PC-9 (cell line): ENCODE results near the gene KCNH1. TPM values are rescaled to one million over a fixed set of nuclear protein-coding genes. Genes with fewer than 3 reads are reported as not detected.

Source experiments
- BruUV-seq: library from RNA; stranded (reverse); fragments of 400-500 nt; replicated peaks from 2 replicates; lab custom pipeline; 2021; lab: Mats Ljungman, UMichigan
- CTCF ChIA-PET: fragments of 300-600 bp; sonication (Branson Sonifier 250); formaldehyde crosslinking; loops from one replicate; lab custom pipeline; 2022; ENCODE audit warnings: antibody characterized with exemption; lab: Charles Lee
- POLR2A ChIA-PET: fragments of 300-600 bp; sonication (Branson Sonifier 250); formaldehyde crosslinking; loops from one replicate; lab custom pipeline; 2022; ENCODE audit warnings: antibody characterized with exemption; ENCODE audit not compliant: unreplicated experiment; lab: Charles Lee
- DNase-seq, 2 experiments: peaks; one replicate each; pipeline versions ENCODE4 v3.0.0 to v3.0.0-alpha.2; 2015 to 2022; ENCODE audit warnings: mixed read lengths in 1 of 2
- H2AFZ ChIP-seq: fragments of 200-600 bp; sonication (generic); 2 replicates; pipeline ENCODE4 v1.8.1; 2017; ENCODE audit warnings: antibody characterized with exemption
- H3F3A ChIP-seq: fragments of 200-600 bp; sonication (generic); 2 replicates; pipeline ENCODE4 v1.8.1; 2017; ENCODE audit warnings: antibody characterized with exemption, mild to moderate bottlenecking, low read depth; ENCODE audit not compliant: insufficient read depth
- H3K27ac ChIP-seq: fragments of 200-600 bp; sonication (generic); 2 replicates; pipeline ENCODE4 v1.6.1; 2016; ENCODE audit warnings: mixed run types
- H3K27me3 ChIP-seq: fragments of 200-600 bp; sonication (generic); 2 replicates; pipeline ENCODE4 v1.6.1; 2016; ENCODE audit warnings: low read depth, mixed run types; ENCODE audit not compliant: insufficient read depth
- H3K36me3 ChIP-seq: fragments of 200-600 bp; sonication (generic); 2 replicates; pipeline ENCODE4 v1.6.1; 2016; ENCODE audit warnings: low read depth, mixed run types
- H3K4me1 ChIP-seq: fragments of 200-600 bp; sonication (generic); replicated peaks from 2 replicates; pipeline ENCODE4 v1.6.1; 2016; ENCODE audit warnings: mixed run types; ENCODE audit not compliant: insufficient read depth
- H3K4me2 ChIP-seq: fragments of 200-600 bp; sonication (generic); 2 replicates; pipeline ENCODE4 v1.6.1; 2017; ENCODE audit warnings: mixed run types
- H3K4me3 ChIP-seq: fragments of 200-600 bp; sonication (generic); 2 replicates; pipeline ENCODE4 v1.6.1; 2016; ENCODE audit warnings: mixed run types
- H3K79me2 ChIP-seq: fragments of 200-600 bp; sonication (generic); 2 replicates; pipeline ENCODE4 v1.6.1; 2017; ENCODE audit warnings: low read depth, mixed run types
- H3K9me2 ChIP-seq: fragments of 200-600 bp; sonication (generic); 2 replicates; pipeline ENCODE4 v1.8.1; 2017; ENCODE audit warnings: mild to moderate bottlenecking; ENCODE audit not compliant: insufficient read depth
- H3K9me3 ChIP-seq: fragments of 200-600 bp; sonication (generic); 2 replicates; pipeline ENCODE4 v1.8.1; 2016; ENCODE audit warnings: low read depth; ENCODE audit not compliant: insufficient read depth
- H4K20me1 ChIP-seq: fragments of 200-600 bp; sonication (generic); 2 replicates; pipeline ENCODE4 v1.8.1; 2017; ENCODE audit not compliant: insufficient read depth
- EZH2 ChIP-seq: fragments of 200-600 bp; sonication (generic); IDR thresholded peaks from 2 replicates; pipeline ENCODE4 v1.8.0; 2017; ENCODE audit warnings: antibody characterized with exemption, low read depth
- intact Hi-C: fragments of 100-400 bp; cut with micrococcal nuclease; formaldehyde crosslinking; loops from one replicate; pipeline ENCODE4 v1.10.0; 2022; ENCODE audit not compliant: unreplicated experiment
- total RNA-seq: library from RNA; stranded (reverse); gene quantifications from 2 replicates; pipeline ENCODE4 v1.2.3, GENCODE V29; 2021
- TF ChIP-seq, protein P1 (sequence below): fragments of 200-600 bp; sonication (generic); conservative IDR thresholded peaks from 2 replicates; pipeline ENCODE4 v1.6.1; 2017; ENCODE audit warnings: mixed run types, antibody characterized with exemption, mild to moderate bottlenecking, moderate library complexity

Gene KCNH1
- total RNA-seq, 1 experiment from 2014 or later = not detected

DNA sequence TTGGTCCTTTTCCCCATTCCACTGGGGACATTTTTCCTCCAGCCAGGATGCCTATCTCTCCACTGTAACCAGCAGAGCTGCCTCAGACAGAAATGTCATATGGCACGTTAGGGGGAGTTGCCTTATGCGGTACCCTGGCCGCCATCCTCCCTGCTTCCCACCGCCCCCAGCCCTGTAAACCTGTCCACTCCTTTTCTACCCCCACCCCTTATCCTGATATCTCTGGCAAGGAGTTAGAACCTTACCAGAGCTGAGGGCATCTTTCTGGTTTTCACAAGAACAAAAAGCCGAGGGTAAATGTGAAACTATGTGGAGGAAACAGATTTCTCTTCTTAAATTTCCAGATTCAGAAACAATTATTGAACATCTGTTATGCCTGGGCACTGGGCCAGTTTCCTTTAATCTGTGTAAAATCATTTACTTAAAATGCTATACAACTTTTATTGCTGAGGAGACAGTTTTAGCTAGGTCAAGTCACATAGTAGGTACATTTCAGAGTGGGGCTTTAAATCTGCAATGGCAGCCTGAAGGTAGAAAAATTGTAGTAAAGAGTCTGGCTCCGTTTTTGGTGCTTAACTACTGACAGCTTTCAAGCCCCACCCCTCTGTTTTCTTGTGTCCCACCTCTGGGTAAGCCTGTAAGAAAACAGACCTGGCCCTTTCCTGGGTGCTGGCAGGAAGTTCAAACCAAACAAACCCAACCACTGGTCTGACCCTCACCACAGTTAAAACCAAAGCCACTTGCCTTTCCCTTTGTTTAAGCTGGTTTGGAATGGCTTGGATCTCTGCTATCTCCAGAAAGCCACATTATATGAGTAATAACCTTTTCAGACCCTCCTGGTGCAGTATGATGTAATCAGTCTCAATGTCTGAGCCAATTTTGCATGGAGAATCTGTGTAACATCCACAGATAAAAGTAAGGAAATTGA lies 486.3 kb downstream of the KCNH1 start:
- DNase-seq = no peak
- POLR2A ChIA-PET = no interaction called here
- H3K79me2 ChIP-seq = no peaks in the 10 kb centered on the region

DNA sequence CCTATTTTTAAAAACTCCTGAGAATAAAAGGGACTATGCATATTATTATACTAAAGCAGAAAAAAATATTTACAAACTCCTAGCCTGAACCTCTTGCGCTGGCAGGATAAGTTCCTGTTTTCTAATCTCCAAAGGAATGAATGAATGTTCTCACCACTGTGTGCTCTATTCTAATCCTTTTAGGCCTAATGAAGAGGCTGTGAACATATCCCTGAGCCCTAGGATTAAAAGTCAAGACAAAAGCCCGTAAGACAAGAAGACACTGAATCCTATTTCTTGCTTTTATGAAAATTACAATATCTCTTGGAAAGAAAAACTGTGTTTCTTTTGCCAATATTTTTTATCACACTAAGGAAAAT lies 487.7 kb downstream of the KCNH1 start:
- CTCF ChIA-PET = no interaction called here
- BruUV-seq = no TSS peak
- no peak for DNase-seq

More for the DNA sequence above, 486.3 kb downstream of the KCNH1 start:
- no TSS peak for BruUV-seq
- no peaks in the 10 kb centered on the region for H4K20me1 ChIP-seq
- no peaks in the 10 kb centered on the region for H3K9me3 ChIP-seq
- no peak overlapping the region for H3K4me2 ChIP-seq
- H3K4me1 ChIP-seq = no peaks in the 10 kb centered on the region
- no peak for TF ChIP-seq EZH2
- TF ChIP-seq, protein P1, sequence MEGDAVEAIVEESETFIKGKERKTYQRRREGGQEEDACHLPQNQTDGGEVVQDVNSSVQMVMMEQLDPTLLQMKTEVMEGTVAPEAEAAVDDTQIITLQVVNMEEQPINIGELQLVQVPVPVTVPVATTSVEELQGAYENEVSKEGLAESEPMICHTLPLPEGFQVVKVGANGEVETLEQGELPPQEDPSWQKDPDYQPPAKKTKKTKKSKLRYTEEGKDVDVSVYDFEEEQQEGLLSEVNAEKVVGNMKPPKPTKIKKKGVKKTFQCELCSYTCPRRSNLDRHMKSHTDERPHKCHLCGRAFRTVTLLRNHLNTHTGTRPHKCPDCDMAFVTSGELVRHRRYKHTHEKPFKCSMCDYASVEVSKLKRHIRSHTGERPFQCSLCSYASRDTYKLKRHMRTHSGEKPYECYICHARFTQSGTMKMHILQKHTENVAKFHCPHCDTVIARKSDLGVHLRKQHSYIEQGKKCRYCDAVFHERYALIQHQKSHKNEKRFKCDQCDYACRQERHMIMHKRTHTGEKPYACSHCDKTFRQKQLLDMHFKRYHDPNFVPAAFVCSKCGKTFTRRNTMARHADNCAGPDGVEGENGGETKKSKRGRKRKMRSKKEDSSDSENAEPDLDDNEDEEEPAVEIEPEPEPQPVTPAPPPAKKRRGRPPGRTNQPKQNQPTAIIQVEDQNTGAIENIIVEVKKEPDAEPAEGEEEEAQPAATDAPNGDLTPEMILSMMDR = no peak
- no peaks in the 10 kb centered on the region for H3K36me3 ChIP-seq
- no peaks in the 10 kb centered on the region for H3F3A ChIP-seq
- H3K4me3 ChIP-seq = no peak overlapping the region
- no peaks in the 10 kb centered on the region for H3K9me2 ChIP-seq
- H2AFZ ChIP-seq = no peak overlapping the region
- no peaks in the 10 kb centered on the region for H3K27me3 ChIP-seq
- intact Hi-C loops = no loop called here
- CTCF ChIA-PET = no interaction called here
- no peak overlapping the region for H3K27ac ChIP-seq

DNA sequence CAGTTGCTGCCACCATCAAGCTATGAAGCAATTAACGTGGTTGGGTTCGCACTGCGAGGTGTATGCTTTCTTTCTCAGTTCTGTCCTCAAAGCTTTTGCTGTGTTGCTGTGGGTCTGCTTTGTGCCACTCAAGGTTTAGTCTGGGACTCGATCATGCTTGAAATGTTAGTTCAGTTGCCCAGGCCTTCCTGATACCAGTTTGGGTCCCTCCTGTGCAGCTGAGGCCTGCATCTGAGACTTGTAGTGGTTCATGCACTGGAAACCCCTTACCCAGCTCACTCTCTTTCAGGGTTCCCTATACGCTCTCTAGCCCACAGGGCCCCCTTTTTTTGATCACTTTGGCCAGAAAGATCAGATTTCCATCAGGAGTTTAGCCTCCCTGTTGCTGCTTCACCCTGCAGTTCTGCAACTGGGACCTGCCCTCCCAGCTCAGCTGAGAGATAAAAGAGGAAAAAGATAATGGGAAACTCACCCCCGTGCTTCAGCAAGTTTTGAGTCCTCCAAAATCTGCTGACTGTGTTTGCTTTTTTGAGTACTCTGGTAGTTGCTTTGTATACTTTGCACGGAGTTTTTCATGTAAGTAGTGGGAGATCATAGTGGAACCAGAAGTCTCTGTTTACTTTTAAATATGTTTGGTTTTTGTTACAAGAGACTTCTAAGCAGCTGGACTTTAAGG lies 488.2 kb downstream of the KCNH1 start:
- Histone ChIP-seq H3K4me1 (no peaks in the 10 kb centered on the region), H3K79me2 (no peaks in the 10 kb centered on the region), H3K27ac (no peak overlapping the region), H2AFZ (no peak overlapping the region), H3K4me3 (no peak overlapping the region), H4K20me1 (no peaks in the 10 kb centered on the region), H3K27me3 (no peaks in the 10 kb centered on the region), H3K4me2 (no peak overlapping the region), H3F3A (no peaks in the 10 kb centered on the region), H3K9me2 (no peaks in the 10 kb centered on the region), H3K9me3 (no peaks in the 10 kb centered on the region), H3K36me3 (no peaks in the 10 kb centered on the region)
- BruUV-seq = no TSS peak
- POLR2A ChIA-PET = no interaction called here
- intact Hi-C loops = no loop called here
- CTCF ChIA-PET = no interaction called here
- TF ChIP-seq, protein P1 = no peak
- TF ChIP-seq EZH2 = no peak
- DNase-seq = no peak

More for the DNA sequence above, 487.7 kb downstream of the KCNH1 start:
- Histone ChIP-seq H3K27ac (no peak overlapping the region), H3K4me3 (no peak overlapping the region), H3K9me3 (no peaks in the 10 kb centered on the region), H3K36me3 (no peaks in the 10 kb centered on the region), H3K27me3 (no peaks in the 10 kb centered on the region), H3K79me2 (no peaks in the 10 kb centered on the region), H3K9me2 (no peaks in the 10 kb centered on the region), H3K4me1 (no peaks in the 10 kb centered on the region), H3F3A (no peaks in the 10 kb centered on the region), H3K4me2 (no peak overlapping the region), H4K20me1 (no peaks in the 10 kb centered on the region), H2AFZ (no peak overlapping the region)
- TF ChIP-seq, protein P1 = no peak
- no peak for TF ChIP-seq EZH2
- POLR2A ChIA-PET = no interaction called here
- intact Hi-C loops = no loop called here
